WTC11 (cell line): ENCODE measurements around the gene ARHGAP32. TPM values are rescaled to one million over a fixed set of nuclear protein-coding genes. Genes with fewer than 3 reads are reported as not detected.

Experiments used
- ATAC-seq: fragments of 200-7000 bp; cut with Tn5 transposase; 2 replicates; pipeline ENCODE4 v1.10.0; 2021; ENCODE audit warnings: mild to moderate bottlenecking, moderate library complexity
- CTCF ChIA-PET: fragments of 300-600 bp; sonication (Branson Sonifier 250); formaldehyde crosslinking; loops from one replicate; lab custom pipeline; 2021; ENCODE audit warnings: antibody characterized with exemption; lab: Charles Lee
- POLR2A ChIA-PET: fragments of 350-600 bp; sonication (Branson Sonifier 250); formaldehyde crosslinking; loops from one replicate; lab custom pipeline; 2021; ENCODE audit warnings: antibody characterized with exemption; lab: Charles Lee
- DNase-seq: peaks from one replicate; pipeline ENCODE4 v3.0.0; 2021; ENCODE audit warnings: low spot score
- H3K27ac Mint-ChIP-seq: 2 replicates; pipeline ENCODE4 v1.8.0; 2021; ENCODE audit warnings: mixed read lengths
- H3K27me3 Mint-ChIP-seq: 2 replicates; pipeline ENCODE4 v1.8.0; 2021; ENCODE audit warnings: low read depth, mild to moderate bottlenecking, moderate library complexity, mixed read lengths
- H3K36me3 Mint-ChIP-seq: 2 replicates; pipeline ENCODE4 v1.8.0; 2021; ENCODE audit warnings: mixed read lengths
- H3K4me1 Mint-ChIP-seq: 2 replicates; pipeline ENCODE4 v1.8.0; 2022; ENCODE audit warnings: mixed read lengths
- H3K4me3 Mint-ChIP-seq: 2 replicates; pipeline ENCODE4 v1.8.0; 2021; ENCODE audit warnings: mild to moderate bottlenecking, moderate library complexity, mixed read lengths
- H3K9me3 Mint-ChIP-seq: 2 replicates; pipeline ENCODE4 v1.8.0; 2021; ENCODE audit warnings: mixed read lengths
- CBFB ChIP-seq: sonication (generic); formaldehyde crosslinking; IDR thresholded peaks from 2 replicates; pipeline ENCODE4 v1.8.1; 2022; ENCODE audit warnings: mild to moderate bottlenecking, low read depth, missing genetic modification reagents
- ESRRA ChIP-seq: sonication (generic); formaldehyde crosslinking; IDR thresholded peaks from 2 replicates; pipeline ENCODE4 v1.8.1; 2022; ENCODE audit warnings: mild to moderate bottlenecking, missing genetic modification reagents, borderline replicate concordance
- FOXJ3 ChIP-seq: sonication (generic); formaldehyde crosslinking; IDR thresholded peaks from 2 replicates; pipeline ENCODE4 v1.9.0; 2021; ENCODE audit warnings: missing genetic modification reagents, mild to moderate bottlenecking, borderline replicate concordance
- GTF2I ChIP-seq: fragments of 250-450 bp; sonication (Bioruptor Pico); conservative IDR thresholded peaks from 2 replicates; pipeline ENCODE4 v1.4.0; 2021; ENCODE audit warnings: mild to moderate bottlenecking
- IRF1 ChIP-seq: sonication (generic); formaldehyde crosslinking; IDR thresholded peaks from 2 replicates; pipeline ENCODE4 v1.8.0; 2023; ENCODE audit warnings: missing genetic modification reagents
- IRF2 ChIP-seq: sonication (generic); formaldehyde crosslinking; IDR thresholded peaks from 2 replicates; pipeline ENCODE4 v1.8.0; 2022; ENCODE audit warnings: low read depth, missing genetic modification reagents, borderline replicate concordance
- JUN ChIP-seq: sonication (generic); formaldehyde crosslinking; IDR thresholded peaks from 2 replicates; pipeline ENCODE4 v1.8.0; 2023; ENCODE audit warnings: mild to moderate bottlenecking, missing genetic modification reagents
- MXD4 ChIP-seq: fragments of 250-450 bp; sonication (Bioruptor Pico); IDR thresholded peaks from 2 replicates; pipeline ENCODE4 v1.8.0; 2021; ENCODE audit warnings: mild to moderate bottlenecking, moderate library complexity, borderline replicate concordance
- OVOL2 ChIP-seq: fragments of 250-450 bp; sonication (Bioruptor Pico); IDR thresholded peaks from 2 replicates; pipeline ENCODE4 v1.9.0; 2021; ENCODE audit warnings: mild to moderate bottlenecking, borderline replicate concordance
- PRDM15 ChIP-seq: sonication (generic); formaldehyde crosslinking; IDR thresholded peaks from 2 replicates; pipeline ENCODE4 v1.8.0; 2022; ENCODE audit warnings: missing genetic modification reagents
- RORB ChIP-seq: fragments of 250-450 bp; sonication (Bioruptor Pico); IDR thresholded peaks from 2 replicates; pipeline ENCODE4 v1.9.0; 2021; ENCODE audit warnings: mild to moderate bottlenecking
- ZBTB21 ChIP-seq: sonication (generic); formaldehyde crosslinking; IDR thresholded peaks from 2 replicates; pipeline ENCODE4 v1.8.1; 2023; ENCODE audit warnings: mild to moderate bottlenecking, missing genetic modification reagents, borderline replicate concordance
- ZMAT4 ChIP-seq: fragments of 250-450 bp; sonication (Bioruptor Pico); IDR thresholded peaks from 2 replicates; pipeline ENCODE4 v1.9.0; 2021; ENCODE audit warnings: mild to moderate bottlenecking
- ZNF138 ChIP-seq: sonication (generic); formaldehyde crosslinking; conservative IDR thresholded peaks from 2 replicates; pipeline ENCODE4 v1.8.1; 2022; ENCODE audit warnings: mild to moderate bottlenecking, moderate library complexity, missing genetic modification reagents
- ZSCAN18 ChIP-seq: fragments of 250-450 bp; sonication (Bioruptor Pico); IDR thresholded peaks from 2 replicates; pipeline ENCODE4 v2.1.2; 2022; ENCODE audit warnings: mild to moderate bottlenecking, moderate library complexity
- total RNA-seq: library from RNA; stranded (reverse); gene quantifications from 3 replicates; pipeline ENCODE4 v1.2.3, GENCODE V29; 2021
- TF ChIP-seq, protein P1 (sequence below): fragments of 250-450 bp; sonication (Bioruptor Pico); IDR thresholded peaks from 2 replicates; pipeline ENCODE4 v1.8.0; 2021; ENCODE audit warnings: mild to moderate bottlenecking
- TF ChIP-seq, protein P2 (sequence below): fragments of 250-450 bp; sonication (Bioruptor Pico); conservative IDR thresholded peaks from 2 replicates; pipeline ENCODE4 v1.9.0; 2021; ENCODE audit warnings: mild to moderate bottlenecking

ARHGAP32 gene
- total RNA-seq, 1 experiment from 2014 or later = 25.6 TPM

DNA sequence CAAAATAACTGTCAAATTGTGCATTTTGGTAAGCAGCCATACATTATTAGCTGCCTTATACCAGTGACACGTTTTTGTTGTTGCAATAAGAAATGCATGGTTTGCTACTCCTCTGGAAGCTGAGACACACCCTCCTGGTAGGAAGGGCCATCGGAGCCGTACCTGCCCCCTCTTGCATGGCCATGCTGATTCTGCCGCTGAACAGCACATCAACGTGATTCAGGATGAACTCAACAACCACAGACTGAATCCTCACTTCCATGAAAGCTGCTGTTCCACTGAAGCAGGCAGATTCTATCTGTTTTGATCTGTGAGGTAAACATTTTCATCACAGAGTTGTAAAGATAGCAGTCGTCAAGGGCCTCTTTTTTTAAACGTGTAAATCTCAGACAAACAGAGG is 210.9 kb downstream of the ARHGAP32 start:
- CTCF ChIA-PET = no interaction called here
- no peak overlapping the region for H3K27ac Mint-ChIP-seq
- peaks cover 12% of the 10 kb centered on the region for H3K36me3 Mint-ChIP-seq
- H3K4me1 Mint-ChIP-seq = no peaks in the 10 kb centered on the region
- no peak for ATAC-seq
- TF ChIP-seq OVOL2 (CRISPR knock-in tag) = no peak
- no peak for TF ChIP-seq ZSCAN18 (CRISPR knock-in tag)
- TF ChIP-seq MXD4 = no peak
- TF ChIP-seq JUN (CRISPR knock-in tag) = no peak
- TF ChIP-seq ESRRA (CRISPR knock-in tag) = no peak
- no peak for TF ChIP-seq FOXJ3 (CRISPR knock-in tag)
- TF ChIP-seq ZBTB21 (CRISPR knock-in tag) = no peak
- no peak for TF ChIP-seq IRF2 (CRISPR knock-in tag)
- no peak for TF ChIP-seq CBFB (CRISPR knock-in tag)
- no peak for TF ChIP-seq ZMAT4
- no peak for TF ChIP-seq ZNF138 (CRISPR knock-in tag)
- TF ChIP-seq, protein P1, sequence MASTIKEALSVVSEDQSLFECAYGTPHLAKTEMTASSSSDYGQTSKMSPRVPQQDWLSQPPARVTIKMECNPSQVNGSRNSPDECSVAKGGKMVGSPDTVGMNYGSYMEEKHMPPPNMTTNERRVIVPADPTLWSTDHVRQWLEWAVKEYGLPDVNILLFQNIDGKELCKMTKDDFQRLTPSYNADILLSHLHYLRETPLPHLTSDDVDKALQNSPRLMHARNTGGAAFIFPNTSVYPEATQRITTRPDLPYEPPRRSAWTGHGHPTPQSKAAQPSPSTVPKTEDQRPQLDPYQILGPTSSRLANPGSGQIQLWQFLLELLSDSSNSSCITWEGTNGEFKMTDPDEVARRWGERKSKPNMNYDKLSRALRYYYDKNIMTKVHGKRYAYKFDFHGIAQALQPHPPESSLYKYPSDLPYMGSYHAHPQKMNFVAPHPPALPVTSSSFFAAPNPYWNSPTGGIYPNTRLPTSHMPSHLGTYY (CRISPR knock-in tag) = no peak
- TF ChIP-seq, protein P2, sequence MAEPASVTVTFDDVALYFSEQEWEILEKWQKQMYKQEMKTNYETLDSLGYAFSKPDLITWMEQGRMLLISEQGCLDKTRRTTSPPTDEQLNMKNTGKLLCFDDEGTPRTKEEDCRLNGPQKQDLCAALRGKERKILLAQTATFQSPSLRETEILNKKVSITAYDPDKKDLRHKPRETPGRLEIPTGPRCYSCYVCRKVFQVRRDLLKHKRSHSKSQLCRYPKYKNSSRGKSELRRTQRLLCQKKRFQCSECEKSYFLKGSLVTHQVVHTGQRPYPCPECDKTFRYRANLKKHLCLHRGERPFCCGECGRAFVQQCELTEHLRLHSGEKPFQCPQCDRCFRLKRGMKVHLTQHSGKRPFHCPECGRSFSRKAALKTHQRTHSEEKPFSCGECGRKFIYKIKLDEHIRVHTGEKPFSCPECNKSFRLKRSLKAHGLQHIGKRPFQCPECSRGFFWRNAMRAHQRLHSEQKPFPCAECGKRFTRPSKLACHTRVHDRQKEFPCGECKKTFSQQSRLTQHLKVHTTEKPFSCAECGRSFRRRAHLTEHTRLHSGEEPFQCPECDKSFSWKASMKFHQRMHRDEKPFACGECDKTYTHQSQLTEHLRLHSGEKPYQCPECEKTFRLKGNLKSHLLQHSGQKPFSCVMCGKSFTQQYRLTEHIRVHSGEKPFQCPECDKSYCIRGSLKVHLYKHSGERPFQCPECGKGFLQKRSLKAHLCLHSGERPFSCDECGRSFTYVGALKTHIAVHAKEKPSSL (CRISPR knock-in tag) = no peak
- TF ChIP-seq IRF1 (CRISPR knock-in tag) = no peak
- TF ChIP-seq, all 79 proteins: peak for 0
- no peak for DNase-seq
- no peak overlapping the region for H3K4me3 Mint-ChIP-seq
- H3K9me3 Mint-ChIP-seq = no peaks in the 10 kb centered on the region
- POLR2A ChIA-PET = no interaction called here
- no peaks in the 10 kb centered on the region for H3K27me3 Mint-ChIP-seq

GRCh38 chr11:128970598-128971190 is 221.4 kb downstream of the ARHGAP32 start:
- DNase-seq (no peak), ATAC-seq (no peak)
- H3K9me3 Mint-ChIP-seq = no peaks in the 10 kb centered on the region
- H3K4me3 Mint-ChIP-seq = no peak overlapping the region
- H3K27ac Mint-ChIP-seq = no peak overlapping the region
- H3K36me3 Mint-ChIP-seq = peaks cover 24% of the 10 kb centered on the region
- H3K27me3 Mint-ChIP-seq = no peaks in the 10 kb centered on the region
- no peaks in the 10 kb centered on the region for H3K4me1 Mint-ChIP-seq
- ChIA-PET POLR2A (no interaction called here), CTCF (interaction anchor here (0.6 kb wide), 1 partner anchor 364 kb away, joined by 3 read pairs; no protein-coding TSS in a partner anchor)
- TF ChIP-seq RORB (CRISPR knock-in tag) (no peak), GTF2I (CRISPR knock-in tag) (no peak)

DNA sequence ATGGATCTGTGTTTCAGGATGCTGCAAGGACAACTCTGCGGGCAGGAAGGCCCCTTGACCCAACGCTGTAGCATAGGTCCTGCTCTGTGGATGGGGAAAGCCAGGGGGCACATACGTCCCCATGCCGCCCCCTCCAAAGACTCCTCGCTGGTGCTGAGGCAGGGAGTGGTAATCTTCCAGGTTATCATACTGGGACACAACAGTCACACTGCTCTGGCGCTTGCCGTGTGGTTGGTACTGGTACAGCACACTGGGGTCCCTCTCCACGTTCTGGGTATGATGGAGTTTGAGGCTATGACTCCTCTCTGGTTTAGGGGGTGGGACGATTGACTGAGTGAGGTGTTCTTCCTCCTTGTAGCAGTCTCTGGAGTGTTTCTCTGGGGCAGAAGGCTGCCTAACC is 223.2 kb downstream of the ARHGAP32 start:
- peaks cover 24% of the 10 kb centered on the region for H3K36me3 Mint-ChIP-seq
- no peaks in the 10 kb centered on the region for H3K27me3 Mint-ChIP-seq
- ATAC-seq (peak; percentile 75), DNase-seq (no peak)
- no peak overlapping the region for H3K27ac Mint-ChIP-seq
- H3K9me3 Mint-ChIP-seq = no peaks in the 10 kb centered on the region
- POLR2A ChIA-PET = no interaction called here
- CTCF ChIA-PET = no interaction called here
- H3K4me3 Mint-ChIP-seq = no peak overlapping the region
- H3K4me1 Mint-ChIP-seq = peaks cover 7% of the 10 kb centered on the region
- TF ChIP-seq ZBTB21 (CRISPR knock-in tag) (no peak), IRF2 (CRISPR knock-in tag) (no peak), PRDM15 (no peak), ESRRA (CRISPR knock-in tag) (no peak), IRF1 (CRISPR knock-in tag) (no peak)
- TF ChIP-seq, protein P1 (CRISPR knock-in tag) = no peak
